ENCODE results near the gene PTGES2. TPM values are rescaled to one million over a fixed set of nuclear protein-coding genes. Genes with fewer than 3 reads are reported as not detected.
A peak's percentile ranks its signal among the peaks of the same experiment; 100 is the strongest.

Gene PTGES2
- total and polyA plus RNA-seq, 9 of the 15 experiments (the other 6 are each of a cell fraction or from before 2014, with no cell fraction given): 2.4 to 196 (median 90.1) TPM

DNA sequence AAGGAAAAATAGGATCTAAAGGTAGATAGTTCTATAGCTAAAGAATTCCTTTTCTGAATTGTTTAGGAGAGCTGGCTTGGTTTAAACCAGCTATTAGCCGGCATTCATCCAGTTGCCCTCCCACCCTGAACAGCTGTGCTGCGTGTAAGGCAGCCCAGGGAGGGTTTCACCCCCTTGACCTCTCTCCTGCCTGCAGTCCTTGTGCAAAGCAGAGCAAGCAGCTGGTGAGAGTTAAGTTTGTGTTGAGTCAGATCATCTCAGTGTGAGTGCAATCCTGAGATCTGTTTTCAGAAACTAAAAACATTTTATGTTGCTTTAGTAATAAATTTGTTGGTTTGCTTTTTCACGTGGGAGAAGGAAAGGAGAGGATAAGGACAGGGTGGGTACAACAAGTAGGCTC is 46.5 kb downstream of the PTGES2 start (continued):
- TF ChIP-seq, protein P1, sequence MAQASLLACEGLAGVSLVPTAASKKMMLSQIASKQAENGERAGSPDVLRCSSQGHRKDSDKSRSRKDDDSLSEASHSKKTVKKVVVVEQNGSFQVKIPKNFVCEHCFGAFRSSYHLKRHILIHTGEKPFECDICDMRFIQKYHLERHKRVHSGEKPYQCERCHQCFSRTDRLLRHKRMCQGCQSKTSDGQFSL (CRISPR knock-in tag; IDR thresholded peaks at IDR 0.05): no peak
- TF ChIP-seq, protein P1 (tag; IDR thresholded peaks at IDR 0.05): no peak
- no peak for TF ChIP-seq CREBBP (IDR thresholded peaks at IDR 0.05; ENCODE audit: low read depth, low read length)
- no peak for TF ChIP-seq FOXA3 (CRISPR knock-in tag; conservative IDR thresholded peaks at IDR 0.05 in 1 of 2, IDR thresholded peaks at IDR 0.05 in 1 of 2)
- TF ChIP-seq L3MBTL2 (IDR thresholded peaks at IDR 0.05): peak; percentile 32; the same call in 1 of the 2 replicates
- no peak for TF ChIP-seq CHD1 (IDR thresholded peaks at IDR 0.05; ENCODE audit: low read length)
- TF ChIP-seq MITF (IDR thresholded peaks at IDR 0.05): no peak
- TF ChIP-seq CREM (IDR thresholded peaks at IDR 0.05; ENCODE audit: low read depth): peak; percentile 40; the same call in 1 of the 2 replicates
- 0 out of 4 replicates have a peak, but pooled peaks of 1 of the 2 experiments have one; percentile 4 for TF ChIP-seq RCOR1 (IDR thresholded peaks at IDR 0.05; ENCODE audit: borderline replicate concordance in 1 of 2, low read depth in 2 of 2, low read length in 2 of 2)
- TF ChIP-seq CBFA2T2 (conservative IDR thresholded peaks at IDR 0.05): no peak
- no peak for TF ChIP-seq NFYB (IDR thresholded peaks at IDR 0.05; ENCODE audit: extremely low read depth, insufficient read length)
- no peak for TF ChIP-seq POLR2AphosphoS2 (IDR thresholded peaks at IDR 0.05; ENCODE audit: low read length)
- TF ChIP-seq ZBTB7A (IDR thresholded peaks at IDR 0.05; ENCODE audit: borderline replicate concordance, control insufficient read depth, low read depth, low read length): peak; percentile 89
- no peak for TF ChIP-seq SUPT5H (IDR thresholded peaks at IDR 0.05)
- no peak for TF ChIP-seq ZNF561 (CRISPR knock-in tag; conservative IDR thresholded peaks at IDR 0.05)
- no peak for TF ChIP-seq ARHGAP35 (IDR thresholded peaks at IDR 0.05; ENCODE audit: partially characterized antibody)
- TF ChIP-seq, protein P2, sequence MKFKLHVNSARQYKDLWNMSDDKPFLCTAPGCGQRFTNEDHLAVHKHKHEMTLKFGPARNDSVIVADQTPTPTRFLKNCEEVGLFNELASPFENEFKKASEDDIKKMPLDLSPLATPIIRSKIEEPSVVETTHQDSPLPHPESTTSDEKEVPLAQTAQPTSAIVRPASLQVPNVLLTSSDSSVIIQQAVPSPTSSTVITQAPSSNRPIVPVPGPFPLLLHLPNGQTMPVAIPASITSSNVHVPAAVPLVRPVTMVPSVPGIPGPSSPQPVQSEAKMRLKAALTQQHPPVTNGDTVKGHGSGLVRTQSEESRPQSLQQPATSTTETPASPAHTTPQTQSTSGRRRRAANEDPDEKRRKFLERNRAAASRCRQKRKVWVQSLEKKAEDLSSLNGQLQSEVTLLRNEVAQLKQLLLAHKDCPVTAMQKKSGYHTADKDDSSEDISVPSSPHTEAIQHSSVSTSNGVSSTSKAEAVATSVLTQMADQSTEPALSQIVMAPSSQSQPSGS (CRISPR knock-in tag; IDR thresholded peaks at IDR 0.05): no peak
- 0 out of 4 replicates have a peak, but pooled peaks have one; percentile 38 to 41 for TF ChIP-seq UBTF (IDR thresholded peaks at IDR 0.05; ENCODE audit: borderline replicate concordance in 1 of 2, low read depth in 2 of 2, low read length in 2 of 2)
- no peak for TF ChIP-seq TCFL5 (CRISPR knock-in tag; conservative IDR thresholded peaks at IDR 0.05)
- peak; percentile 58 for TF ChIP-seq TCF3 (CRISPR knock-in tag; IDR thresholded peaks at IDR 0.05)
- TF ChIP-seq, protein P3, sequence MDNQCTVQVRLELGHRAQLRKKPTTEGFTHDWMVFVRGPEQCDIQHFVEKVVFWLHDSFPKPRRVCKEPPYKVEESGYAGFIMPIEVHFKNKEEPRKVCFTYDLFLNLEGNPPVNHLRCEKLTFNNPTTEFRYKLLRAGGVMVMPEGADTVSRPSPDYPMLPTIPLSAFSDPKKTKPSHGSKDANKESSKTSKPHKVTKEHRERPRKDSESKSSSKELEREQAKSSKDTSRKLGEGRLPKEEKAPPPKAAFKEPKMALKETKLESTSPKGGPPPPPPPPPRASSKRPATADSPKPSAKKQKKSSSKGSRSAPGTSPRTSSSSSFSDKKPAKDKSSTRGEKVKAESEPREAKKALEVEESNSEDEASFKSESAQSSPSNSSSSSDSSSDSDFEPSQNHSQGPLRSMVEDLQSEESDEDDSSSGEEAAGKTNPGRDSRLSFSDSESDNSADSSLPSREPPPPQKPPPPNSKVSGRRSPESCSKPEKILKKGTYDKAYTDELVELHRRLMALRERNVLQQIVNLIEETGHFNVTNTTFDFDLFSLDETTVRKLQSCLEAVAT (IDR thresholded peaks at IDR 0.05): 0 out of 4 replicates have a peak, but pooled peaks of 1 of the 2 experiments have one; percentile 12
